ENCODE measurements around the gene PELO.
"Not testable (repeated sequence)": the region's sequence is repeated elsewhere in the genome, so short reads cannot be mapped to it uniquely, and the experiment has no call there.

Gene PELO

DNA sequence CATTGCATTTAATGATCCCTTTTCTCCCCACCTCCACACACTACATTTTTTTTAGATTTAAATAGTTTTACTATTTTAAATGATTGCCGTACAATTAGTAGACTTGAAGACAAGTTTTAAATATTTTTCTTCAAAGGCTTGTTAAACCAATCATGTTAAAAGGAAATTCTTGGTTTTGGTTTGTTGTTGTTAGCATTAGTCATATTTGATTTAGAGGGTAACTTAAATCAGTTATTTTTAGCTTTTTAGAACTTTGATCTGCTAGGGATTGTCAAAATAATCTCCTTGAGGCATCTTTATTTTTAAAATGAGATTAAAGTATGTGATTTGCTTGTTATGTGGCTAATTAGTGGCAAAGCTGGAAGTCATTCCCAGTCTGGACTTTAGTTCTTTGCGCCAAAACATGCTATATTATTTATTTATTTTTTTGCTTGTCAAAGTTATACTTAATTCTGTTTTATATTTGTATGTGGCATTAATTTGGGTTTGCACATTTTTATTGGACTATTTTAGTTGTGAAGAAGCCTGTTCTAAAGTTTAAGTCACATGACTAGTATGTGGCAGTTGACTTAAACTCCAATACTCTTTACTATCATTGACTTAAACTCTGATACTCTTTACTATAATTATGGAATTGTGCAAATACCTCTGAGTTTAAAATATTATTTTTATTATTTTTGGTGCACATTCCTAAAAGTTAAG is 14.7 kb downstream of the PELO start:
- no peak for DNase-seq

- no peak for DNase-seq
Observed at GRCh38 chr5:52802974-52803336, 15.2 kb downstream of the PELO start.

DNA sequence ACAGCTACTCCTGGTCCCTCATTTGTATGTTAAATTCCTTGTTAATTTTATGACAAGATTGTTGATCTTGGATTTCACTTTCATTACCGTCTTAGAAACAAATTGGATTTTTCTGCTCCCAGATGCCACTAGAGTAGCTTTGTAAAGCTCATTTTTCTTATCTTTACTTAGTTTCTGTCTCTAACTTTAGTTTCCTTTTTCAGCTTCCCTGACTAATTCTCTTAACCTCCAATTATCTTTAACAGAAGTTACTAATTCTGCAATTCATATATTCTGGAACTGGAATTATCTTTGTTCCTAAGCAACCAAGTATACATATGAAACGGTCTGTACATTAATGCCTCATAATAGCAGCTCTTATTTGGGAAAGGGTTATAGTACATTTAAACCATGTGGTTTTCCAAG is 16.7 kb downstream of the PELO start:
- DNase-seq, result no peak

DNA sequence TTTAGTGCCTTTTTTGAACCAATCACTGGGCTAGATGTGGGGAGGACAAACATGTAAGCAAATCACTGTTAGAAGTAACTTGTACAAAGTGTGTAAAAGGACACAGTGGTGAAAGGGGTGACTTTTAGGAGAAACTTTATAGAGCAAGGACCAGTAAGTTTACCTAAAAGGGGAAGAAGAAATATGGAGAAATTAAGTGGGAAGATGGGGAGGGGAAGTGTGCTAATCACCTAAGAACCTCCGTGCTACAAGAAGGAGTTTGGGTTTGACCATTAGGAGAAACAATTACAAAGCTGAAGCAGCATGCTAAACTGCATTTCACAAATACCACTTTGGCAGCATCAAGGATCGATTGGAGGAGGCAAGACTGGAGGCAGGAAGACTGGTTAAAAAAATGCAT is 17.3 kb downstream of the PELO start:
- no peak for DNase-seq

DNA sequence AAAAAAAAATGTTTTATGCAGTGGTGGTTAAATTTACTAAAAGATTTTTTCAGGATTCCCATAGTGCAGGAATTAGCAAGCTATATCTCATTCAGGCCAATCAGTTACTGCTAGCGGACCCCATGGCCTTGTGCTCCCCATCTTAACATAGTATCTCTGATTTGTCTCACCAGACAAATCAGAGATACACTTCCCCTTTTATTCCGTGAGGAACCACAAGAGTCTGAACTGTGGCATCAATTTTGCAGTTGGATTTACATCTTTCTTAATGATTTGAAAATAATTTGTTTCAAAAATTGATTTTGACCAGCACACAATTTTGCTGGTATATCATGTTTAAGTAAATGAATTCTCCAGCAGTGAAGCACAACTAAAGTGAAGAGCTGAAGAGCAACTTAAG is 17.9 kb downstream of the PELO start:
- DNase-seq, result no peak

GRCh38 chr5:52807037-52807436 is 19.3 kb downstream of the PELO start:
- no peak for DNase-seq

DNA sequence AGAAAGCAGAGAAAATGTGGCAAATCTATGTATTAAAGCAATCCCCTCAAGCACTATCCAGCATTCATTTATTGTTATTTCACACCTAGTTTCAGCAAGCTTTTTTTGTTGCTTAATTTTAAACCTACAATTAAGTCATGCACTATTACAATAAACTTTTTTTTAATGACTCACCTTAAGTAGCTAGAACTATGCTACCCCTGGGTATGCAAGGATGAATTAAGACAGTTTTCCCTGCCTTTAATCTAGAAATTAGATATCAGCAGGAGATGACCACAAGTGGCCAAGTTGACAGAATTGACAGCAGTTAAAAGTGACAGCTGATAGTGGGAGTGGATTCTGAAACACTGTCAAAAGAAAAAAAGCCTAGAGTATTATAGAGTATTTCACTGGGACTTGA is 20.0 kb downstream of the PELO start:
- no peak for DNase-seq

DNA sequence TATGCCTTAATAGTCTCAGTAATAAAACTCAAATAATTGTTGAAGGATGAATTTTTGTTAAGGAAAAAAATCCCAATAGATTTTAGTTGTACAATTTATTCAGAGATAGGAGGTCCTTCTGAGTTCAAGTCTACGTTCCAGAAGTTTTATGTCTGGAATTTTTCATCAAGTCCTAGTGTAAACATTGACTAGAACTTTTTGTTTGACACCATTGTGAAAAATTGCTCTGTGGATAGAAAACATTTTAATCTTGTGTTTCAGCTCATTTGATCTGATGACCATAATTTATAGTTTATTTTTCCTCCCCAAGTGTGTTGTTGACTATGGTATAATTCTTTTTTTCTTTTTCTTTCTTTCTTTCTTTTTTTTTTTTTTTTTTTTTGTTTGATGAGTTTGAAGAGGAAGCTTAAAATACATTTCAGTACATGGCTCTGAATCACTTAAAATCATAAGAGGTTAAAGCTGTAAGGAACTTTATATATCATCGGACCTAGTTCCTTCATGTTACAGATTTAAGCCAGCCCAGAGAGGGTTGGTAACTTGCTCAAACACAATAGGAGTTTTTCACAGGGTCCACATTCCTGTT is 20.7 kb downstream of the PELO start:
- no peak for DNase-seq

DNA sequence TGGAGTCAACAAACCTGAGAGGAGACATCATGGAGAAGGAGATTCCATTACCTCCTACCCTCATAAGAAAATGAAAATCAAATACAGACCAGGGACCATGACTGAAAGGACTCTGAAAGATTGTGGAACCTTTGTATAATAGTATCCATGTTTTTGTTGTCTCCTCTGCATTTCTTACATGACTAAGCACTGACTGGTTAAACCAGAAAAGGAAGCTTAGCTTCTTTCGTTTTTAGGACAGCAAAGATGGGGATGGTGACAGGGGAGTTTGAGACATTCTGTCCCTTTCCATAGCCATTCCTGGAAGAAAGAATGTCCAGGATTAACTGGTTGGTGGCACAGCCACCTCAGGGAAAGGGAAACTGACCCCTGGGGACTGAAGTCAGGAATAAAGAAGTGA is 22.2 kb downstream of the PELO start:
- DNase-seq, result no peak

- DNase-seq, result no peak
Observed at GRCh38 chr5:52810426-52810825, 22.7 kb downstream of the PELO start.

DNA sequence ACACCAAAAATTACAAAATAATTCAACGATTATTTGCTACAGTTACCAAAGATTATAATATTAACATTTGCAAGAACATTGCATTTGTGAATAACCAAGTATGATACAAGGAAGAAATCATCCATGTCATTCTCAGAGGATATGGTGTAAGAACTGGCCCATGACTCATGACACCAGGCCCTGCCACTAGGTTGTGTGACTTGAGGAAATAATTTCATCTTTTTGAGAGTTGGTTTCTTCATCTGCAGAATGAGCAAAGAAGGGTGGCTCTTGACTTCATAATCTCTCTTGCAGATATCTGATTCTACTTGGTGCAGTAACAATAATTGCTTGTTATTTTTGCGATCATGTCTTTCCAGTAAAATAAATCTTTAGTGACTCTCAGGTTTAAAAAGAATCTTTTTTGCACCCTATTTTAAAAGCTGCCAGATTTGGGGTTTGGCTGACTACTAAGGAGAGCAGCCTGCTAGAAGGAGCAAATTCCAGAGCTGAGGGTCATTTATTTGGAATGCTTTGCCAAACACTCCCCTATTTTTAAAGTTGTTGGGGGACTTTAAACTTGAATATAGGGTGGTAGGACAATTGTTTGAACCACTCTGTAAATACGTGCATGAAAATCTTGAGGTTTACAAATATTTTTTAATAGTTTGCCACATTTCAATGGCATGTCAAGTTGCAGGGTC is 23.5 kb downstream of the PELO start:
- no peak for DNase-seq

DNA sequence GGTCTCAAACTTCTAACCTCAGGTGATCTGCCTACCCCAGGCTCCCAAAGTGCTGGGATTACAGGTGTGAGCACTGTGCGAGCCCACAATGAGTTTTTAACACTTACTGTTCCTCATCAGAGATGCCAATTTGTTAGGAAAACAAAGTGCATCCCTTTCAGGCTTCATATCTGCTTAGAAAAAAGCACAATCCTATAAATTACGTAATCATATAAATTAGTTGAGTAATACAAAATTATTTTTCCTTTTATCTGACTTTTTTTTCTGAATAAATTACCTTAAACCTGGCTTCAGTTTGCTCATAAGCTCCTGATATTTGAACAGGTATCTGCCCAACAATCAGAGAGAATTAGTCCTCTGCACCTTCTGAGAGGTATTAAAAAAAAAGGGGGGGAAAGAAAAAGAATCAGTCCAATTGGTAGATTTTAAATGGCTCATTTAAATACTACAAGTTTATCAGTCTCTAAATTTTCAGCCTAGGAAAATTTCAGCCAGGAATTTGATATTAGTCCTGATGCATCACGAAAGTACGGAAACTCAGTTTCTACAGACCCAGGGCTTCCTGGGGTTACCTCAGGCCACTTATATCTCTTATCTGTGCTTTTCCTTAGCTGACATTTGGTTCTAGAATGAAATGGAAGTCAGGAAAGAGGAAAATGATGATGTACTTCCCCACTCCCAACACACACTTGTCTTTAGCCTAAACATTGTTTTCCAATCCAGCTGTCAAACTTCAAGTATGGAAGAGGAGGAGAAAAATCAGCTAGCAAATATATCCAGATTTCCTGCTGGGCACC is 26.8 kb downstream of the PELO start:
- no peak for DNase-seq

GRCh38 chr5:52817818-52818217 is 30.1 kb downstream of the PELO start:
- no peak for DNase-seq

DNA sequence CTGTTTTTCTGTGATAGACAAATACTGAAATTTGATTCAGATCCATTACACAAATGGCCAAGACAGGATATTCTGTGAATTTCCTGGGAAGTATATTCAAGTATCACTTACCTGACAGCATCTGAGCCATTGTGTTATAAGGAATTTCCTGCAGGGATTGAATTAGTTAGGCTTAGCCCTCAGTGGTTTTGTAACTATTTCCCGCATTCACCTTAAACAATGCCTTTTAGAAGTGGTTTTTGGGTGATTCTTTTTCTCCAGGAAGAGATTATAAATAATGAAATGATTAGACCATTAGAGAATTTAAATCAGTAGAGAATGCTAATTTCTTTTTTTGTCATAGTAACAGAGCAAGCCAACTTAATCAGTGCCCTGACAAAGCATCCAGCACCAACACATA is 30.6 kb downstream of the PELO start:
- DNase-seq, result no peak

GRCh38 chr5:52818807-52819206 is 31.1 kb downstream of the PELO start:
- not testable (repeated sequence) for DNase-seq

DNA sequence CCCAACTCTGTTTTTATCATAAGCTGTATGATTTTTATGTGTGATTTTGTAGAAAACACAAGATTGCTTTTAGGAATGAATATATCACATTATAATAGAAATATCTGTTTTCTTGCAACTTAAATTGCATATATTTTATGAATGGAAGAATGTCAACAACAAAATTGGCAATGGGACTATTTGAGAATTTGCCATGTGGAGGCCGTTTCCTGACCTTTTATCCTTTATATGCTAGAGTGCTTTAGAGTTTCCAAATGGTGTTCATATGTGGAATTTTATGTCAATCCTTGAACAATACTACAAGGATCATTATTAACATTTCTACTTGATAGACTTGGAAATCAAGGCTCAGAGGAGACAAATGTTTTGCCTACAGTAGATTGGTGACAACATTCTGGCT is 34.2 kb downstream of the PELO start:
- no peak for DNase-seq

DNA sequence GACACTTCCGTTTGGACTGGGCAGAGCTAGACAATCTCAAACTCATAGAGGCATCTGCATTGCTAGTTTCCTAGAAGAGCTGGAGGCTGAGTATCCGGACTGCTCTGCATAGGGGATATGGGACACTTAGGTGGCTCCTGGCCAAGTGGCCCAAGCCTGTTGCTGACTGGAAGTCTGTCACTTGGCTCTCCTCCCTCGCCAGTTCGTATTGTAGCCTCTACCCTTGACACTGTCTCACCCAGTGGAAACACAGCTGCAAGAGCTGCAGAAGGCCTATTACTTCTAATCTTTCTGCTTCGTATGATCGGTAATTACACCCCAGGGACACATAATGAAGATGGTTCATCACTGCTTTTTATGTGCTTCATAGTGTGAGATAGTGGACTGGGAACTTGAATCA is 34.7 kb downstream of the PELO start:
- no peak for DNase-seq

GRCh38 chr5:52824827-52825226 is 37.1 kb downstream of the PELO start:
- DNase-seq, result no peak

DNA sequence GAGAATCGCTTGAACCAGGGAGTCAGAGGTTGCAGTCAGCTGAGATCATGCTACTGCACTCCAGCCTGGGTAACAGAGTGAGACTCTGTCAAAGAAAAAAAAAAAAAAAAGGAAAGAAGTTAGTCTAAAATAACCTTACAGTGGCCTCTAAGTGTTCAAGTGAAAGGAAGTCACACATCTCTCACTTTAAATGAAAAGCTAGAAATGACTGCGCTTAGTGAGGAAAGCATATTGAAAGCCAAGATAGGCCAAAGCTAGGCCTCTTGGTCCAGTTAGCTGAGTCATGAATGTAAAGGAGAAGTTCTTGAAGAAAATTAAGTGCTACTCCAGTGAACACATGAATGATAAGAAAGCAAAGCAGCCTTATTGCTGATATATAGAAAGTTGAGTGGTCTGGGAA is 38.1 kb downstream of the PELO start:
- DNase-seq, result no peak

DNA sequence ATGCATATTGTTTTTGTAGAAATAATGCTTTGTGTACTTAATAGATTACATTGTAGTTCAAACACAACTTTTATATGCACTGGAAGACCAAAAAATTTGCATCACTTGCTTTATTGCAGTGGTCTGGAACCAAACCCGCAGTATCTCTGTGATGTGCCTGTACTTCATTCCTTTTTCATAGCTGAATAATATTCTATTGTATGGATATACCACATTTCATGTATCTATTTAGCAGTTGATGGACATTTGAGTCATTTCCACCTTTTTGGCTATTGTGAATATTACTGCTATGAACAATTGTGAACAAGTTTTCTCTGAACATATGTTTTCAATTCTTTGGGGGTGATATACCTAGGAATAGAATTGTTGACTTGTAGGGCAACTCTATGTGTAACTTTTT is 40.1 kb downstream of the PELO start:
- no peak for DNase-seq

DNA sequence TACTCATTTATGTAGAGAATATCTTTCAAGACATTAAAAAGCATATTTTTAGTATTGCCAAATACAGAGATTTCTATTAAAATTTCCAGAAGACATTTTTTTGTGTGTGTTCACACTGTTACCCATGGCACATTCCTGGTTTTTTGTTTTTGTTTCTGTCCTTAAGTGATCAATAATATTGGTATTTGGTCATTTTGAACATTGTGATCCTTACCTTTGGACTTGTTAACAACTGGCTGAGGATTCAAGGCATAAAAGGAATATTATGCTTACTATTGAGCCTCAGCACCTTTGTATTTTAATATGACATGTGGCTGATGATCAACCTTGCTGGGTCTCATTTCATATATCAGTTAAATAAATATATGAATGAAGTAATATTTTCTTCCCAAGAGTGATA is 41.9 kb downstream of the PELO start:
- no peak for DNase-seq

- DNase-seq, result no peak
Observed at GRCh38 chr5:52830650-52831049, 42.9 kb downstream of the PELO start.

DNA sequence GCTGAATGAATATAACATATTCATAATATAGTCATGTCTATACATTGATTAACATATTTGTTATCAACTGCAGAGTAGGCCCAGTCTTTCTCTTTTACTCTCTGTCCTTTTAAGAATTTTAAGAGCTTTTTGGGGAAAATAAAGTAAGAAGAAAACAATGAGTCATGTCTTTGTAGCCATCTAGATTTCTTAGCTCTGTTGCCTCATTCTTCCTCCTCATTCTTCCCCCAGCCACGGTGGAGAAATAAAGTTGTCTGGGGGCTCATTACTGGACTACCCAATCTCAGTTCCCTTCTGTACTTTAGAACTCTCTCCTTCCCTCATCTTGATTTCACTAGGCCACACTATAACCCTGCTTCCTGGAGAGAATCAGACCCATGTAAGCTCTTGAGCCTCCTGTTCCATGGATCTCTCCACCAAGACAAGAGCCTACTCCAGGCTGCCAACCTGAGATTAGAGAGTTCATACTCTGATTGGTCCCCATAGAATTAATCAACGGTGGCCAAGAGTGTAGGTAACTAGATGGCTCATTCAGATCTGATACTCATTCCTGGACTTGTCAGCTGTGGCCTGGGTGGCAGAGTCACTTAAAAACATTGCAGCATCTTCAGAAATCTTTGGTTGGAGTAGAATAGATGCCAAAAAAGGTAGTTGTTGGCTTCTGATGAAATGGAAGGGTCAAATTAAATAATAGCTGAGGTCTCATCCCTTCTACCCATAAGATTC is 44.2 kb downstream of the PELO start:
- no peak for DNase-seq

Data from effector CD4-positive, alpha-beta T cell (primary cell).